ENCODE data around the gene RBM33.
A peak's percentile ranks its signal among the peaks of the same experiment; 100 is the strongest.
"Not testable (repeated sequence)": the region's sequence is repeated elsewhere in the genome, so short reads cannot be mapped to it uniquely, and the experiment has no call there.

RBM33 gene

DNA sequence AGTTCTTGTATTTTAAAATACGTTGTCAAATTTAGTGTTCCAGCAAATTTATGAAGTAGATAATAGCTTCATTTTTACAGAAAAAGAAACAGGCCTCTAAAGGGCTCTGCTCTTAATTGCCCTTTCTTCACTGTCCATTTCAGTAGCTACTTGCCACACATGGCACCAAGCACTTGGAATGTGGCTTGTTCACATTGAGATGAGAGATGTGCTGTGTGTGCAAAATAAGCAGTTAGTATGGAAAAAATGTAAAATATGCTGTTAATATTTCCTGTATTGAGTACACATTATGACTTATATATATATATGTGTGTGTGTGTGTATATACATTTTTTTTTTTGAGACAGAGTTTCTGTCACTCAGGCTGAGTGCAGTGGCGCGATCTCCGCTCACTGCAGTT, 19.5 kb downstream of the RBM33 start:
- DNase-seq, result no peak

DNA sequence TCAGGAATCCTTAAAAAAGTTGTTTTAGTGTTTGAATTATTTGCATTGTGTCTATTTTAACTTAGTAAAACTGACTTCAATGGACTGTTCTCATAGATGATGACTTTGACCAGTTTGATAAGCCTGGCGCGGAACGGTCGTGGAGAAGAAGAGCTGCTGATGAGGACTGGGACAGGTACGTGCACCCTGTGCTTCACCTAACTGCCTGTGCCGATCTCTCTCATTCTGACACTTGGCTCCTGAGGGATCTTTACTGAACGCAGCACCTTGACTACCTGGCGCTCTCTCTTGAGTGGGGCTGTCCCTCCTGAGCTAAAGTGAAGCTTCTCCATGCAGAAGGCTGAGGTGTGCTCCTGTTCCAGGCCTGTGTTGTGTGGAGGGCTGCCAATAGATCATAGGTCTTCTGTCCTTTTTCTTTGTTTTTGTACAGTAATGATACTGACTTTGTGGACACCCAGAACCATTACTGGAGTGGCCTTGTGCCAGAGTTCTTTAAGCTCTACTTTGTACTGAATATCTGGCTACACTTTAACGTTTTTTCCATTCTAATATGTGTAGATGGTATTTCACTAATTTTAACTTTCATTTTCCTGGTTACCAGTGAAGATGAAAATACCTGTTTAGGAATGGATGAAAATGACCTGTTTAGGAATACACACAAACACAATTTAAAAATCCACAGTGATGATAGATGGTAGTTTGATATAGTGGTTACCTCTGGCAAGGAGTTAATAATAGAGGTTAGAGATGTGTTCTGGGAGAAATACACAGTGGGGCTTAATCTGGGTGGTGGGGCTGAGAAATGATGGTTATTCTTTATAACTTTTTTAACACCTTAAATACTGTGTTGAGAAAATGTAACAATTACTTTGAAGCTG, 20.9 kb downstream of the RBM33 start:
- no peak for DNase-seq

DNA sequence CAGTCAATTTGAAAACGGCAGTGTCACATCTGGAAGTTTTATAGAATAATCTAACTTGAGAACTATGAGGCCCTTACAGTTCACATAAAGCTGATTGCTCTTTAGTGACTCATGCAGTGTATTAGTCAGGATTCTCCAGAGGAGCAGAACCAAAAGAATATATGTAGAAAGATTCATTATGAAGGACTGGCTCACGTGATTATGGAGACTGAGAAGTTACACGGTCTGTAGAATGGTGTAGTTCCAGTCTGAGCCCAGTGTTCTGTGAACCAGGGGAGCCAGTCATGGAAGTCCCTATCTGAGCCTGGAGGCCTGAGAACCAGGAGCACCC, 21.5 kb downstream of the RBM33 start:
- DNase-seq, result no peak

DNA sequence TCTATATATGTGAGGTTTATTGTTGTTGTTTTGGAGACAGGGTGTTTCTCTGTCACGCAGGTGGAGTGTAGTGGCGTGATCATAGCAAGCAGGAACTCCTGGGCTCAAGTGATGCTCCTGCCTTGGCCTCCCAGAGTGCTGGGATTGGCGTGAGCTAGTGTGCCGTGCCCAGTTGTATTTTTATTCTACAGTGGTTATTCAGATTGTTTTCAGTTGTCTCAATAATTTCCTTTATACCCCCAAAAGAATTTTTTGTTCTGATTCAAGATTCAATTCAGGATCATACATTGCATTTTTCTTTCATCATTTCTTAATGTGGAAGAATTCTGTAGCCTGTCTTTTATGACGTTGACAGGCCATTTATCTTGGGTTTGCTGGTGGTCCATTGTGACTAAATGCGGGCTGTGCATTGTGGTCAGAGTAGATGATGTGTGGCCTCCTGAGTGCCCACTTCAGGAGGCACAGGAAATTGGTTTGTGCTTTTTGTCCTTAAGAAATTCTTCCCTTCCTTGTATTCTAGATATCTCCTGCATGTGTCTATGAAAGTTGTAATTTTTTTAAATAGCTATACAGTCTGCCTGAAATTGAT, 22.9 kb downstream of the RBM33 start:
- DNase-seq, result no peak

DNA sequence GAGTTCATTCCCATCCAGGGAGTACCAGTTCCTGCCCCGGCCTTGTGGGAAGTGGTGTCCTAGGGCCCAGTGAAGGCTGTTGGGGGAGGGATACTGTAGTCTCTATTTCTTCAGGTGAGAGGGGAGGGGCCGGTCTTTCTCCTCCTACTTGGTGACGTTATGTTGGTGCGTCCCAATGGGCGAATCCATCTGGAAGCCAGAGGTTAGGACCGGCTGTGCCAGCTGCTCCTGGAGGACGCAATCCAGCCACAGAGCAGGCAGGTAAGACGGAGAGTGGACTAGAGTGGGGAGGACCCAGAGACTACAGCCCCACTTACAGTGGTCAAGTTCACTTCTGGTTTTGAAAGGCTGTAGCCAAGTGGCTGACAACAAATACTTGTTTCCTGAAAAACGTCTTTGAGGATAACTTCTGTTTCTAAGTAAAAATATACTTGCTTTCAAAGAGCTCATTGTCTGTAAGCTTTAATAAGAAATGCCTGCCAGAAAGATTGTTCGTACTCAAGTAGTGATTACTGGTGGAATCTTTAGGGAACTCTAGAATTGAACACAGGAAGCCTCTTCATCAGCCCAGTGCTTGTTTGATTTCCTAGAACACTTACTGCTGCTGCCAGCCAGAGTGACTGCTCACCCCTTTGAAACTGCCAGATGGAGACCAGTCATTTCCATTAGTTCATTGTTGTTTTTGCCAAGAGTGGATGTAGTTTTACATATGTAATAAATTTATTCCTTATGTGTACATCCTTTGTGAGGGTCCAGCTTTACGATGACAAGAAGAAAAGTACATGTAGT, 25.4 kb downstream of the RBM33 start:
- DNase-seq, result no peak

DNA sequence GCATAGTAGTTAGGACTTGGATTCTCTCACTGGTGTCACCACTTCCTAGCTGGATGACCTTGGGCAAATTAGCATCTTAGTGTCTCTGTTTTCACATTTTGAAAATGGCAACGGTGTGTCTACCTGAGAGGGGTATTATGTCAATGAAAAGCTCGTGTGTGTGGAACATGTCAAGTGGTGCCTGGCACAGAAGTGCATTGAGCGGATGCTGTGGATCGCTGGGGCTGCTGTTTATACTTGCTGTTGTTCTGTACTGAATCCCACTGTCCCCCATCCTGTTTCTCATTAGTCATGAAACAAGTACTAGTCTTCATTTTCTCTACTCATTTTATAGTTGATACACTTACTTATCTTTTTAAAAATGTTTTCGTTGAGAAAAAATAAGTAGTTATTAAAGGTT, 26.1 kb downstream of the RBM33 start:
- DNase-seq, result peak; percentile 26

DNA sequence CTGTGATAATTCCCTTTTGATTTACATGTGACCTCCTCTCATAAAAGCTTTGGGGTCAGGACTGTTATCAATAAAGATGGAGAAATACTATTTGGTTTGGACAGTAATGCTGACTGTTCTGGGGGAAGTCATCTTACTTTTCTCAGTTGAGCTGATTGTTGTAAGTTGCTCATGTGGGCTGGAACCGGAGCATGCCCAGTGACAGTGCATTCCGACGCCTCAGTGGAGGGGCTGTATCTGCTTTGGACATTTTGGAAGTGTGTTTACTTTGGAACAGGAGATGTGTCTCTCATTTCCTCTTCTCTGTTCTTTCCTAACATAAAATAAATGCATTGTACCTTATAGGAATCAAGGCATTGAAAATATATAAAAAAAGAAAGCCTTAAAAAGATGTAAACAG, 30.1 kb downstream of the RBM33 start:
- no peak for DNase-seq

DNA sequence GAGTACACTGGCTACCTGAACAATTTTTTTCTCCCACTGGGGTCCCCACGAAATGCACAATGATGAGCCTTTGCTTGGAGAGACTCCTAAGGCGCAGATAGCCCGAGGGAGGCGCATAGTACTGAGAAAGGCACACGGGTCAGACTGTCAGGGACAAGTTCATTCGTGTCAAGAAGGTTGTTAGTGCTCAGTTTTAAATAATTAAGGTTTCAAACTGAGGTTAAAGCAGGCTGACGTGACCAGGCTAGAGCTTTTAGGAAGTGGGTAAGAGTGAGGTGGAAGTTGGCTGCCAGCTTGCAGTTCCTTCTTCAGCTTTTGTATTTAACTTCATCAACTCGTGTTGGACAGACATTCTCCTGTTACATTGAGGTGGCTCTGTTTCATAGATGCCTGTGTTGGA, 31.6 kb downstream of the RBM33 start:
- no peak for DNase-seq

DNA sequence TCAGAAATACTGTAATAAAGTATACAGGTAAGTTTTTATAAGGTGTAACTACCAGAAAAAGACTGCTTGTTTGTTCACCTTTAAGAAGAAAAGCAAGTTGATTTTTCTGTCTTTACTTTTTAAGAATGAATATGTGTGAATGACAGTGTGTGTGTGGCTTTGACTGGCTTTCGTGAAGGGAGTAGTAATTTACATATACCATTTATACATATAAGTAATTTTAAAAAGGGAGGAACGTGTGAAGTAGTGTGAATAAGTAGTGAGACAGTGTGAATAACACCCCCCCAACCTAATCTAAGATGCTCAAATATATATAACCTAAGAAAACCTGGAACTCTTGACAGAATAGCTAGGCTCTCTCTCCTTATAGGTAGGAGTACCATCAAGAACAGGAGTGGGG, 33.2 kb downstream of the RBM33 start:
- no peak for DNase-seq

DNA sequence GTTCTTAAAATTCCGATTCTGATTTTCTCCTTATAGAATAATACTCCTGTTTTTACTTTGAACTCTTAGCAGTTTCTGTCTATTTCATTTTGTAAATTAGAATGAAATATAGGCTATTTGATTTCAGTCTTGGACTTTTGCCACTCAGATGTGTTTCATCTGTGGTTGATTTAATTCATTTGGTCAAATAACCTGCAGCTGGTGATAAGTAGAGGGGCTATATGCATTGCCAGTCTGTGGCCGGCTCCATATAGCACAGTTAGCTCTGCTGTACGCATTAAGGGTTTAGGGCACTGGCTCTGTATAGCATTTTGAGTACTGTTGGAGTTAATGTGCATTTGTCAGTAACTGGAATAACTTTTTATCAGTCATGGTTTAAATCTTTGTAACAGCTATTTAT, 35.7 kb downstream of the RBM33 start:
- DNase-seq, result no peak

DNA sequence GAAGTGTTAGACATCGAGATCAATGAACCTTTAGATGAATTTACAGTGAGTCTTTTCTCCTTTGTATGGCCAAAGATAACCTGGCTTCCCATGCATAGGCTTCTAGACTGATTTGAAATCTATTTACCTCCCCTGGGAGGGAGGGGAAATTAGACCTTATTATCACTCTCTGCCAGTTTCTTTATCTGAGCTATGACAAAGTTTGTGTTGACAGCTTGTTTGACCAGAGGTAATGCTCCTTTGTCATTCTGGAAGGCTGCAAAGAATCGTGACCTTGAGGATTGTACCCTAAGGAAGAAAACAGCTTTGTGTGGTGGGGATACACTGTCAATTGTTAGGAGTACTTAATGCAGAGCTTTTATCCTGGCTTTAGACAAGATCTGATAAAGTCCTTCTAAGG, 36.4 kb downstream of the RBM33 start:
- no peak for DNase-seq

DNA sequence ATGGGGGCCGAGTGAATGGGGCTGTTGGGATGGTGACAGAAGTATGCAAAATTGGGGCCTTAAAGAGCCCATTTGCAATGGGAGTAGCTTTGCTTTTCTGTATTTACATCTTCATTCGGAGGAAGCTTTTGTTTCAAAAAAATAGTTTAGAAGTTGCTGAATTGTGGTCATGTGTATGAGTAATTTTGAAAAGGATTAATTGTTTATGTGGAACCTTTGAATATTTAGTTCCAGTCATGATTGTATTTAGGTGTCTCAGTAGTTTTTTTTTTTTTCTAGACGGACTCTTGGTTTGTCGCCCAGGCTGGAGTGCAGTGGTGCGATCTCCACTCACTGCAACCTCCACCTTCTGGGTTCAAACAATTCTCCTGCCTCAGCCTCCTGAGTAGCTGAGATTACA, 37.2 kb downstream of the RBM33 start:
- no peak for DNase-seq

DNA sequence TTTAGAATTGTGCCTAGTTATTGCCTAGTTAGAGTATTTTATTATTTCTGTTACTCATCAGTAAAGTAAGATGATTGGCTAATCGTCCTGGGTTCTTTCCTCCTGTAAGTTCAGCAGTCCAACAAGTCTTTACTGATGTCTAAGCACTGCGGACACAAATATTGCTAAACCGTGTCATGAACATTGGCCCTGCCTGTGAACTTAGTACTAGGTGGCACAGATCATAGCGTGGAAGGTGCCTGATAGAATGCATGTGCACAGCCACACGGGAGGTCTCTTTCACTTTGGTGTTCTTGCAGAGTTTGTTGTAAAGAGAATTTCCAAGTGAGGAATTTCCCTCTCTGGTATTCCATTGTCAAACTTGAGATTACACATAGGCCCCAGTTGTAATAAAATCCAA, 38.0 kb downstream of the RBM33 start:
- DNase-seq, result no peak

DNA sequence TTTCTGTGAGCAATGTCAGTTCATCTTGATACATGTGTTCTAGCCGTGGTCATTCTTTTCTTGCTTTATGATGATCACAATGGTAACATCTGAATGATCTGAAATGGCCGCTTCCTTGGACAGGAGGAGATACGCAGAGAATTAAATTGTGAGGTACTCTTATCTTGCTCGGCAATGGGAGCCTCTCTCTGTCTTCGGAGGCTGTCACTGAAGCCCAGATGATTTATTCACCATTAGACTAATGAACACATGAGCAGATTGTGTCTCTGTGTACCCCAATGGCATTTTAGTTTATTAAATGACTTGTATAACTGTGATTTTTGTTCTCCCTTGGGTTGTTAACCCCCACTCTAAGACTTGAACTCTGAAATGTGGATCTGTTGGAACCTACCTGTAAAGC, 38.6 kb downstream of the RBM33 start:
- DNase-seq, result no peak

DNA sequence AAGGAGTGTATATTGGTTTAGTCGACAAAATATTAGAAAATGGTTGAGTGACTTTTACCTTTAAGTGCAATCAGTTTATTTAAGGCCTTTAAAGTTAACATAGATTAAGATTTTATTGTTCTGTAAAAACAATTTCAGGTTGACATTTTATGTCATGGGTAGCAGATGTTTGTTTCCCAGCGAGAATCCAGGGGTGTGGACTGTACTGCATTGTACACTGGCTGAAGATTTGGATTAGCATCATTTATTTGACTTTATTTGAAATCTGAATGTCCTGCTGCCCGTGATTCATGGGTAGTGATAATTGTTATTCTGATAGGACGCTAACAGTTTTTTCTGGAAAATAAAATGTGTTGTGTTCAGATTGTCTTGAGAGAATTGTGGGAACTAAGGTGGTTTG, 39.3 kb downstream of the RBM33 start:
- no peak for DNase-seq

DNA sequence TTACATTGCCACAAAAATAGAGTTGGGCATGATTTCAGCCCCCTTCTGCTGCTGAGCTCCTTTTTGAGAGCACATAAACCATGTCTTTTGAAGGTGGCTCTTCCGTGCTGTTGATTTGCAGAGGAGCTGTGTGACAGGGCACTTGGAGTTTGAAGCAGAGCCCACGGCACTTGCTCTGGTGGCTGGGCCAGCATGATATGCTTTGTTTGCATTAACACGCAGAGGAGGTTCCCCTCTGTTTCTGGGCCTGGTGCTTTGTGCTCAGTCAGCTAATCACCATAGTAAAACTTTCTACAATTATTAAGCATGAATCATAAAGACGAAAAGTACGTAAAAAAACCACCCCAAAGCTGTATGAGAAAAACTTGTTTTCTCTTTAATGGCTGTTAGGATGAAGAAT, 40.1 kb downstream of the RBM33 start:
- no peak for DNase-seq

DNA sequence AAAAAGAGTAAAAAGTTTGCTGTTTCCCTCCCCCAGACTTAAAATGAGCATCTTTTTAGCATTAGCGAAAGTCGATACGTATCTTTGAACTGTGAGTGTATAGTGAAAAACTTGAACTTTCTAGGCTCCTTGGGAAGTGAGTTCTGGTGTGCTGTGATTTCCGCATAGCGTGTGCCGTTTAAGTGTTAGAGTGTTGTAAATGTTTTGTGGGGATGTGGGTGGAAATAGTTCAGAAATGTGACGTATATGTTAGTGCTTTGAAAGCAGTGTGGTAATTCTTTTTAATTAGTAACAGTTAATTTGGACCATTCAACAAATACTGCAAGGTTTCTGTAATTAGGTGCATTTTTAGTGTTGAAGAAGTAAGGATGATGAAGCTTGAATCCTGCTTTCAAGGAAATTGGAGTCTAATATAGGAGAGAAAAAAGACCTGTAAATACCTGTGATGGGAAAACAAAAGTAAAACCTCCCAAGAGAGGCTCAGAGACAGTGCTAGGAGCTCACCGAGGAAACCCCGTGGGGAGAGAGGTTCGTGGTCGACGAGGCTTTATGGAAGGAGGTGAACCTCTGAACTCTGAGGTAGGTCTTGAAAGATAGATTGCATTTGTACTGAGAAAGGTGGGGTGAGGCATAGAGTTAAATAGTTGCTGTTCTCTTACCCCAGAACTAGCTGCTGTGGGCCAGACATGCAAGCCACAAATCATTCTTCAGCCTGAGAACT, 40.8 kb downstream of the RBM33 start:
- DNase-seq, result no peak

DNA sequence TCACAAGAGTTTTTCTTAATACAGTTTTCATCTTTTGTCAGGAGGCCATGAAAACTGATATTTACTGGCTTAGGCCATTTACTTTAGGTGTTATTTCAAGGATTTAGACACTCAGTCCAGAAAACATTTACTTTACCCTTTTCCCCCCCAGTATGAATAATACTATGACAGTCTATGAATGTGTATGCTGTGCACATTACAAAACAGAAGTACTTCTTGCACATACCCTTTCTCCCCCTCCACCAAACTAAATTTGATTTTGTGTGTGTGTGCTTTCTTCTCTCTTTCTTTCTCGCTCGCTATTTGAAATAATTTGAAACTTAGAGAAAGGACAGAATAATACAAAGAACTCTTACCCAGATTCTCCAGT, 41.3 kb downstream of the RBM33 start:
- DNase-seq, result no peak

DNA sequence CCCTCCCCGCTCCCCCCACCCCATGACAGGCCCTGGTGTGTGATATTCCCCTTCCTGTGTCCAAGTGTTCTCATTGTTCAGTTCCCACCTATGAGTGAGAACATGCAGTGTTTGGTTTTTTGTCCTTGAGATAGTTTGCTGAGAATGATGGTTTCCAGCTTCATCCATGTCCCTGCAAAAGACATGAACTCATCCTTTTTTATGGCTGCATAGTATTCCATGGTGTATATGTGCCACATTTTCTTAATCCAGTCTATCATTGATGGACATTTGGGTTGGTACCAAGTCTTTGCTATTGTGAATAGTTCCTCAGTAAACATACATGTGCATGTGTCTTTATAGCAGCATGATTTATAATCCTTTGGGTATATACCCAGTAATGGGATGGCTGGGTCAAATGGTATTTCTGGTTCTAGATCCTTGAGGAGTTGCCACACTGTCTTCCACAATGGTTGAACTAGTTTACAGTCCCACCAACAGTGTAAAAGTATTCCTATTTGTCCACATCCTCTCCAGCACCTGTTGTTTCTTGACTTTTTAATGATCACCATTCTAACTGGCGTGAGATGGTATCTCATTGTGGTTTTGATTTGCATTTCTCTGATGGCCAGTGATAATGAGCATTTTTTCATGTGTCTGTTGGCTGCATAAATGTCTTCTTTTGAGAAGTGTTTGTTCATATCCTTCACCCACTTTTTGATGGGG, 42.3 kb downstream of the RBM33 start:
- not testable (repeated sequence) for DNase-seq

DNA sequence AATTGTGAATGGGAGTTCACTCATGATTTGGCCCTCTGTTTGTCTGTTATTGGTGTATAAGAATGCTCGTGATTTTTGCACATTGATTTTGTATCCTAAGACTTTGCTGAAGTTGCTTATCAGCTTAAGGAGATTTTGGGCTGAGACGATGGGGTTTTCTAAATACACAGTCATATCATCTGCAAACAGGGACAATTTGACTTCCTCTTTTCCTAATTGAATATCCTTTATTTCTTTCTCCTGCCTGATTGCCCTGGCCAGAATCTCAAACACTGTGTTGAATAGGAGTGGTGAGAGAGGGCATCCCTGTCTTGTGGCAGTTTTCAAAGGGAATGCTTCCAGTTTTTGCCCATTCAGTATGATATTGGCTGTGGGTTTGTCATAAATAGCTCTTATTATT, 43.8 kb downstream of the RBM33 start:
- not testable (repeated sequence) for DNase-seq

DNA sequence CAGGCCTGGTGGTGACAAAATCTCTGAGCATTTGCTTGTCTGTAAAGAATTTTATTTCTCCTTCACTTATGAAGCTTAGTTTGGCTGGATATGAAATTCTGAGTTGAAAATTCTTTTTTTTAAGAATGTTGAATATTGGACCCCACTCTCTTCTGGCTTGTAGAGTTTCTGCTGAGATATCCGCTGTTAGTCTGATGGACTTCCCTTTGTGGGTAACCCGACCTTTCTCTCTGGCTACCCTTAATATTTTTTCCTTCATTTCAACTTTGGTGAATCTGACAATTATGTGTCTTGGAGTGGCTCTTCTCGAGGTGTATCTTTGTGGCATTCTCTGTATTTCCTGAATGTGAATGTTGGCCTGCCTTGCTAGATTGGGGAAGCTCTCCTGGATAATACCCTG, 46.2 kb downstream of the RBM33 start:
- not testable (repeated sequence) for DNase-seq

DNA sequence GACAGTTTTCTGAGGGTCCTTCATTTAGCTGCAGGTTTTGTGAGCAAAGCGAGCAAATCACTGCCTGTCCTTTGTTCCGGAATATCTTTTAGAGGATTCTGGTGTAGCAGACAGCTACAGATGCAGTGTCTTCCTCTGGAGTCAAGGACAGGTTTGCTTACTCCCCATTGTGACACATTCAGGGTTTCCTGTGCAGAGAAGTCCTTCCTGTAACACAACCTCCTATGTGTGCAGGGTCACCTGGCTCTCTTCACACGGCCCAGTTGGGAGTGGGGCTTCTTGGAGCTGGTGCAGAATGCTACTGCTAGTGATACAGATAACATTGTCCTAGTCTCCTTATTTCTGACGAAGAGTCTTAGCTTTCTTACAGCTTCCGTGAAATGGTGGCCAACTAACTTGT, 47.9 kb downstream of the RBM33 start:
- DNase-seq, result no peak

DNA sequence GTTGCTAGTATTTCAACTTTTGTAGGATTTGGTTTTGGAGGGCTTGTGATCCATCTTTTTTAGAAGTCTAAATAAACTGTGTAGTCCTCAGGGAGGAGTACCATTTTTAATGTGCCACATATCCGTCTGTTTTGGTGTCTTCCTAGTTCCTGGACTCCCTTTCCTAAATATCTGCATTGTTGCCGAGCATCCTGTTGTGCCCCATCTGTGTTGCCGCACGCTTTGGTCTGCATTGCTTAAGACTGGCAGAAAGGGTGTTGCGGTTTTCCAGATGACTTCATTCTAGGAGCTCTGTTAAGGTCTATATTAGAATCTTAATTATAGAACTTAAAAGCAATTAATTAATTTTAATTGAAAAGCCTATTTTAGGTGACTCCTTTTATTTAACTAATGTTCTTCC, 49.4 kb downstream of the RBM33 start:
- no peak for DNase-seq
